HG02759 (cell line): ENCODE data around the gene SCT.
"Not testable (repeated sequence)": the region's sequence is repeated elsewhere in the genome, so short reads cannot be mapped to it uniquely, and the experiment has no call there.

Source experiments
- ATAC-seq: cut with Tn5 transposase; IDR thresholded peaks from one replicate; pipeline ENCODE4 v1.9.1; 2021; ENCODE audit warnings: mild to moderate bottlenecking, moderate library complexity; ENCODE audit not compliant: unreplicated experiment

SCT gene

GRCh38 chr11:626475-627307, at the start of gene SCT:
SCT (minus strand) TSS chr11:627181; CDS start chr11:627143, 38 bp downstream.
- ATAC-seq: no peak

DNA sequence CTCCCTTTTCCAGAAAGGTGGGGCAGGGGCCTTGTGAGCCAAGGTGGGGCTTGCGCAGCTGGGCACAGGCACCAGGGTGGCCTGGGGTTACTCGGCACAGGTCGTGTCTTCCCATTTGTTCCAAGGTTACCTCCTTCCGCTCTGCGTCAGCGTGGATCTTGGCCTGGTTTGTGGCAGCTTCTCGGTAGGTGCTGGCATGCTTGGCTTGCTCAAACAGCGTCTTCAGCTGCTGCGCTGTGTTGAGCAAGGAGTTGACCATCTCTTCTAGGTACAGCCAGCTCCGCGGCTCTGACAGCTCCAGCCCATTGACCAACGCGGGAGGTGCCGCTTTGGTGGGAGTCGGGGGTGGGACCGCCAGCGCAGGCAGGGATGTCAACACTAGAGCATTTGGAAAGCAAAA, 47.4 kb upstream of the SCT start:
- ATAC-seq: no peak

DNA sequence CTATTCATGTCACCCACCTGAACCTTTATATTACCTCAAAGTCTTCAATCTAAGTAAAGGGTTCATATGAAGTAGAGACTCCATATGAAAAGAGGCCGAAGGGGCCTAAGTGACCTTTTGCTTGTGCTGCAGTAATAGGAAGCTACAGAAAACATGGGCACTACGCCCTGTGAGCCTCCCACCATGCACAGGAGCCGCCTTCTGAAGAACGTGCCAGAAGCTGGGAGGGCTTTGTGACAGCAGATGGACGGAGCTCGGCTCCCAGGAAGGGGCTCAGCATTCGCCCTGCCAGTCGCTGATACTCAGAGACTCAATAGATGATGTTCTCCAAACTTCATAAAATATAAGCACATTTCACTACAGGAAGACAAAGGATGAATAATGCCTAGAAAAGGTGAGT, 46.9 kb upstream of the SCT start:
- ATAC-seq: no peak

DNA sequence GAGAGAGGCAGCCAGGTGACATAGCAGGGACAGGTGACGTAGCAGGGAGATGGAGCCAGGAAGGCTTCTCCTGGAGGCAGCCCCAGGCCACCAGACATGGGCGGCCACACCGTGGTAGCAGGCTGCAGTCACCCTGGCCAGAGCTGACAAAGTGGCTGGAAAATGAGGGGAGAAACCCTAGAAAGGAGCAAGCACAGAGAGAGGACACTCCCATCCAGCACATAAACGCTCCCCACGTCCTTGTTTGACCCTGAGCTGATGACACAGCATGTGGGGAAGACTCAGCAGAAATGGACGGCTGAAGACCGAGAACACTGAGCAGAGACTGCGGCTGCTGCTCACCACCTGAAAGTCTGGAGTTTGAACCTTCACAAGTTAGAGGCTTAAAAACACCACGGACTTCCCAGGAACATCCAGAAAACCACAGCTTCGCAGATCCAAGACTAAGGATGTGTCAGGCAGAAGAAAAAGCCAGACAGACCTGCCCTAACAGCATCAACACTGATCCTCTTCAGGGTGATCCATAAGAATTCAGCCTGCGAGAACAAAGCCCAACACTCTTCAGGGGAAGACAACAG, 38.8 kb upstream of the SCT start:
- no peak for ATAC-seq

DNA sequence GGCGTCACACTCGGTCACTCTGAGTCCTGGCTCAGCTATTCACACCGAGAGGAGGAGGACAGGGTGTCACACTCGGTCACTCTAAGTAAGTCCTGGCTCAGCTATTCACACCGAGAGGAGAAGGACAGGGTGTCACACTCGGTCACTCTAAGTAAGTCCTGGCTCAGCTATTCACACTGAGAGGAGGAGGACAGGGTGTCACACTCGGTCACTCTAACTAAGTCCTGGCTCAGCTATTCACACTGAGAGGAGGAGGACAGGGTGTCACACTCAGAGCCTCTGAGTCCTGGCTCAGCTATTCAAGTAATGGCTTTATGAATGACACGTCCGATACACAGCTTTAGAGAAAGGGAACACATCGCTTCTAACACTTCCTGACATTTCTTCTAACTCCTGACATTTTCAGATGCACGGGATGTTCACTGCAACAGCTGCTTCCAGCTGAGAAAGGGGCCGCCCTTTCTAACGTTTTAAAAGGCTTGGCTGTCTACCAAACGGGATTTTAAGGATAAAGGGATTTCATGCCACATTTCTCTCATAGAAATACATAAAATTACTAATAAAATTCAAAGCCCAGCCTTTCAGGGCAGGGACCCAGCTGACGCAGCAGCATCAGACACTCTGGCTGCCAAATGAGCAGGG, 38.2 kb upstream of the SCT start:
- no peak for ATAC-seq

GRCh38 chr11:662689-663274, 35.8 kb upstream of the SCT start:
- ATAC-seq: no peak

GRCh38 chr11:660681-661444, 33.9 kb upstream of the SCT start:
- no peak for ATAC-seq

GRCh38 chr11:660281-660680, 33.3 kb upstream of the SCT start:
- ATAC-seq: no peak

DNA sequence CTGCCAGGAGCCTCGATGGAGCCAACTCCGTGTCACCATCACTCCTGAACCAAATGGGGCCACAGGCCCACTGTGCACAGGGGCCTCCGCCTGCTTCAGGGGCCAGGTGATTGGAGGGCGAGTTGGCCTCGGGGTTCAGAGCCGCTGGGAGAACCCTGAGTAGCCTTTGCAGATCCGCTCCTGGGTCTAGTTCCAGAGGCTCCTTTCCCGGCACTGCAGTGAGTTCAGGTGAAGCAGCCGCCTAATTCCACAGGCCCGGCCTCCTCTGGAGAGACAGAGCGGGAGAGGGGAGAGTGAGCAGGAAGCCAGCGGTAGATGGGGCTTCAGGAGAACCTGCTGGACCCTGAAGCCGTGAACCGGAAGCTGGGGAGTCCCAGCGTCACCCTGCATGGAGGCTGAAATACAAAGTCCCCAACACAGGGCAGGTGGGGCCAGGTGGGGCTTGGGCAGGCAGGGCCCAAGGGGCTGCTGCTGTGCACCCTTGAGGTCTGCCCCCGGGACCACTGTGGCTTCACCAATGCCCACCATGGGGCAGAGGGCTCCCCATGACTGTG, 32.6 kb upstream of the SCT start:
- no peak for ATAC-seq

DNA sequence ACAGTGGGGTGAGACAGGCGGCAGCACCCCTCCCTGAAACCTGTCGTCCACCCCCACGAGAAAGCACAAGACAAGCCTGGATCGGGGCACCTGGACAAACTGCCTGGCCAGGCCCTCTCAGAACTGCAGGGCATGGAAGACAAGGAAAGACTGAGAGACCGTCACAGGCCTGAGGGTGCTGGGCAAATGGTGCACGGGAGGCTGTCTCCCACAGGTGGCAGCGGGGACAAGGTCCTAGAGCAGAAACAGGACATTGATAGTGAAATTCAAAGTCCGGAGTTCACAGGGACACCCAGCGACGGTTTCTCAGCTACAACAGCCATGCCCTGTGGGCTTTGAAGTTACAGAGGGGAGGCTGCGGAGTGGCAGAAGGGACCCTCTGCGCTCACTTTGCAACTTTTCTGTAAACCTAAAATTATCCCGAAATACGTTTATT, 30.7 kb upstream of the SCT start:
- no peak for ATAC-seq

DNA sequence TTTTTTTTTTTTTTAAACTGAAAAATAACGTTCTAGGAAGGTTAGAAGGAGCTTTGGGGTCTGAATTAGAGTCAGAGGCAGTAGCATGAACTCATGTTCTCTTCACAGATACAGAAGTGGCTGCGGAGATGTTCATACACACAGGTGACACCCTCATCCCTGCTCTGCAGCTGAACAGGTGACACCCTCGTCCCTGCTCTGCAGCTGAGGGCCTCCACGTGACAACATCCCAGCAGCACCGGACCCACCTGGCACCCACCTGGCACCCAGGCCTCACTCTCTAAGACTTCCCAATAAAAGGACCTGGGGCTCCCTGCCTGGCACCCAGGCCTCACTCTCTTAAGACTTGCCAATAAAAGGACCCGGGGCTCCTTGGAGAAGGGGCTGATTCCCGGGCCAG, 29.9 kb upstream of the SCT start:
- no peak for ATAC-seq

DNA sequence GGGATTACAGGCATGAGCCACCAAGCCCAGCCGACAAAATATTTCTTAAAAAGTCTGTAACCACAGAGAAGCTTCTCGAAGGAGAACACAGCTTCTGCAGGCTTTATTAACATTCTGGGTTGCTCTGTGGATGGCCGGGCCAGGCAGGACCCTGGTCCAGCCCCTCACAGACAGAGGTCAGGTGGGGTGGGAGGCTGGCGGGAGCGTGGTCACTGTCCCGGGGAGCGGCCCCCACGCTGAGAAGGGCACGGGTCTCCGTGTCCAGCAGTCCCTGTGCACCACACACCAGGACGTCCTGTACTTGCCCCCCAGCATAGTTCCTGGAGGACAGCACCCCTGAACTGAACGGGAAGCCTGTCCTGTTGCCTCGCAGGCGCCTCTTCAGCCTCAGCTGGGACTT, 29.4 kb upstream of the SCT start:
- no peak for ATAC-seq

- ATAC-seq: no peak
Observed at GRCh38 chr11:655036-655726, 28.2 kb upstream of the SCT start.

DNA sequence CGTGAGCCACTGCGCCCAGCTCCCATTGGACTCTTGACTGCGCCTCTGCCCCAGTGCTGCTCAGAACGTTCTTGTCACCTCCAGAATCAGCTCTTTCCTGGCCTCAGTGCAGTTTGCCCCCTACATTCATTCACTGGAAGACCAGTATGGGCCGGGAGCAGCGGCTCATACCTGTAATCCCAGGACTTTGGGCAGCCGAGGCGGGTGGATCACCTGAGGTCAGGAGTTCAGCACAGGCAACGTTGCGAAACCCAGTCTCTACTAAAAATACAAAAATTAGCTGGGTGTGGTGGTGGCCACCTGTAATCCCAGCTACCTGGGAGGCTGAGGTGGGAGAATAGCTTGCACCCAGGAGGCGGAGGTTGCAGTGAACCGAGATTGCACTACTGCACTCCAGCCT, 27.5 kb upstream of the SCT start:
- not testable (repeated sequence) for ATAC-seq

- ATAC-seq: no peak
Observed at GRCh38 chr11:653837-654236, 26.9 kb upstream of the SCT start.

GRCh38 chr11:653136-653535, 26.2 kb upstream of the SCT start:
- not testable (repeated sequence) for ATAC-seq

- ATAC-seq: no peak
Observed at GRCh38 chr11:650482-650881, 23.5 kb upstream of the SCT start.

GRCh38 chr11:647672-648158, 20.7 kb upstream of the SCT start:
- not testable (repeated sequence) for ATAC-seq

DNA sequence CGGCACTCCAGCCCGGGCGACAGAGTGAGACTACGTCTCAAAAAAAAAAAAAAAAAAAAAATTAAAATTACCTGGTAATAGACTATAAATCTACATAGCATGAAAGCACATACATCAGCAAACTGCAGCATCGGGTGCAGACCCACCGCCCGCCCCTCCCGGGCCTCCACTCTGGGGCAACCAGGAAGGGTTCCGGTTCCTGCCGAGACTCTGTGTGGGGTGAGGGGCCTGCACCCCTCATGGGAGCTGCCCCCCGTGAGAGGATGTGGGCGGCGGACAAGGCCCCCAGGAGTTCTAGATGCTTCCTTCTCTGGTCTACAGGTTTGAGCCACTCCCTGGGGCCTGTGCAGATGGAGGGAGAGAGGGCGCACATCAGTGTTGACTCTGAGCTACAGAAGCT, 19.2 kb upstream of the SCT start:
- ATAC-seq: no peak

DNA sequence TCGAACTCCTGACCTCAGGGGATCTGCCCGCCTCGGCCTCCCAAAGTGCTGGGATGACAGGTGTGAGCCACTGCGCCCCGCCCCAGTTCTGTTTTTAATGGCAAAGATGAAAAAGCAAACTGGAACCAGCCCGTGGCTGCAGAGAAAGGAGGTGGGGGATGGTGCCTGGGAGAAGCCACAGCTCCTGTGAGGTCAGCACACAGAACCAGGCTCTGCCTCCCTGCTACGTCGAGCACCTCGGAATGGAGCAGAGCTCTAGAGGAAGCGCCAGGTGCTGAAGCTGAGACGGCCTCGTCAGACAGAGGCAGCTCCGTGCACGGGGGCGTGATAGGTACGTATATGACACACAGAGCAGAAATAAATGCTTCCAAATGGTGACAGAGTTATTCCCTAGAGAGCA, 18.6 kb upstream of the SCT start:
- no peak for ATAC-seq
